PC-3 (cell line): ENCODE results near the gene TPM4. TPM values are rescaled to one million over a fixed set of nuclear protein-coding genes. Genes with fewer than 3 reads are reported as not detected.

Experiments
- ATAC-seq: fragments of 200-7000 bp; cut with Tn5 transposase; 2 replicates; pipeline ENCODE4 v1.9.1; 2020; ENCODE audit warnings: mild to moderate bottlenecking, moderate library complexity
- BruUV-seq: library from RNA; stranded (reverse); fragments of 400-500 nt; replicated peaks from 2 replicates; lab custom pipeline; 2021; lab: Mats Ljungman, UMichigan
- CTCF ChIA-PET: fragments of 300-600 bp; sonication (Branson Sonifier 250); formaldehyde crosslinking; loops from one replicate; lab custom pipeline; 2022; ENCODE audit warnings: antibody characterized with exemption; lab: Charles Lee
- POLR2A ChIA-PET: fragments of 300-600 bp; sonication (Branson Sonifier 250); formaldehyde crosslinking; loops from one replicate; lab custom pipeline; 2022; ENCODE audit warnings: antibody characterized with exemption; ENCODE audit not compliant: unreplicated experiment; lab: Charles Lee
- DNase-seq: peaks from one replicate; pipeline ENCODE4 v3.0.0-alpha.2; 2015
- H2AFZ ChIP-seq: fragments of 300-600 bp; sonication (generic); 2 replicates; pipeline ENCODE4 v1.6.0; 2016; ENCODE audit warnings: antibody characterized with exemption, low read length
- H3F3A ChIP-seq: fragments of 300-600 bp; sonication (generic); one replicate; pipeline ENCODE4 v1.6.0; 2017; ENCODE audit warnings: antibody characterized with exemption, low read length, control low read depth, mild to moderate bottlenecking; ENCODE audit not compliant: unreplicated experiment
- H3K27ac ChIP-seq: fragments of 300-600 bp; sonication (generic); 2 replicates; pipeline ENCODE4 v1.5.1; 2016; ENCODE audit warnings: mild to moderate bottlenecking, low read length
- H3K27me3 ChIP-seq: fragments of 300-600 bp; sonication (generic); 2 replicates; pipeline ENCODE4 v1.6.1; 2016; ENCODE audit warnings: low read length, mixed read lengths
- H3K36me3 ChIP-seq: fragments of 300-600 bp; sonication (generic); 2 replicates; pipeline ENCODE4 v1.6.1; 2016; ENCODE audit warnings: low read depth, mixed run types, low read length, mixed read lengths
- H3K4me1 ChIP-seq: fragments of 300-600 bp; sonication (generic); 2 replicates; pipeline ENCODE4 v1.5.1; 2016; ENCODE audit warnings: low read length; ENCODE audit not compliant: insufficient read depth
- H3K4me2 ChIP-seq: fragments of 300-600 bp; sonication (generic); 2 replicates; pipeline ENCODE4 v1.6.0; 2016; ENCODE audit warnings: low read length
- H3K4me3 ChIP-seq: fragments of 300-600 bp; sonication (generic); 2 replicates; pipeline ENCODE4 v1.5.1; 2016; ENCODE audit warnings: mild to moderate bottlenecking, low read length, mixed read lengths
- H3K79me2 ChIP-seq: fragments of 300-600 bp; sonication (generic); 2 replicates; pipeline ENCODE4 v1.6.1; 2017; ENCODE audit warnings: low read length, mixed read lengths
- H3K9ac ChIP-seq: fragments of 300-600 bp; sonication (generic); 2 replicates; pipeline ENCODE4 v1.6.0; 2016; ENCODE audit warnings: mild to moderate bottlenecking, low read length
- H3K9me2 ChIP-seq: fragments of 300-600 bp; sonication (generic); replicated peaks from 2 replicates; pipeline ENCODE4 v1.6.1; 2016; ENCODE audit warnings: mixed run types, low read length, mixed read lengths
- H3K9me3 ChIP-seq: fragments of 300-600 bp; sonication (generic); 2 replicates; pipeline ENCODE4 v1.6.1; 2016; ENCODE audit warnings: low read length, mixed read lengths
- H4K20me1 ChIP-seq: fragments of 300-600 bp; sonication (generic); 2 replicates; pipeline ENCODE4 v1.6.1; 2016; ENCODE audit warnings: low read length, mixed read lengths
- EZH2 ChIP-seq: fragments of 300-600 bp; sonication (generic); IDR thresholded peaks from one replicate; pipeline ENCODE4 v1.6.1; 2017; ENCODE audit warnings: antibody characterized with exemption, mild to moderate bottlenecking, low read length; ENCODE audit not compliant: unreplicated experiment
- EZH2phosphoT487 ChIP-seq: fragments of 300-600 bp; sonication (generic); IDR thresholded peaks from 2 replicates; pipeline ENCODE4 v1.6.1; 2018; ENCODE audit warnings: mild to moderate bottlenecking, antibody characterized with exemption, low read length, borderline replicate concordance
- intact Hi-C: fragments of 100-400 bp; cut with micrococcal nuclease; formaldehyde crosslinking; loops from 2 replicates; pipeline ENCODE4 v1.9.0; 2023
- total RNA-seq: library from RNA; depleted of rRNA; stranded (reverse); fragments of >200 nt; gene quantifications from 2 replicates; pipeline ENCODE4 v1.2.3, GENCODE V29; 2014; rRNA removed
- TF ChIP-seq, protein P1 (sequence below): fragments of 300-600 bp; sonication (generic); conservative IDR thresholded peaks from 2 replicates; pipeline ENCODE4 v1.5.1; 2017; ENCODE audit warnings: antibody characterized with exemption, low read depth, mild to moderate bottlenecking, low read length

TPM4 gene
- total RNA-seq, 1 experiment from 2014 or later, result 135 TPM

DNA sequence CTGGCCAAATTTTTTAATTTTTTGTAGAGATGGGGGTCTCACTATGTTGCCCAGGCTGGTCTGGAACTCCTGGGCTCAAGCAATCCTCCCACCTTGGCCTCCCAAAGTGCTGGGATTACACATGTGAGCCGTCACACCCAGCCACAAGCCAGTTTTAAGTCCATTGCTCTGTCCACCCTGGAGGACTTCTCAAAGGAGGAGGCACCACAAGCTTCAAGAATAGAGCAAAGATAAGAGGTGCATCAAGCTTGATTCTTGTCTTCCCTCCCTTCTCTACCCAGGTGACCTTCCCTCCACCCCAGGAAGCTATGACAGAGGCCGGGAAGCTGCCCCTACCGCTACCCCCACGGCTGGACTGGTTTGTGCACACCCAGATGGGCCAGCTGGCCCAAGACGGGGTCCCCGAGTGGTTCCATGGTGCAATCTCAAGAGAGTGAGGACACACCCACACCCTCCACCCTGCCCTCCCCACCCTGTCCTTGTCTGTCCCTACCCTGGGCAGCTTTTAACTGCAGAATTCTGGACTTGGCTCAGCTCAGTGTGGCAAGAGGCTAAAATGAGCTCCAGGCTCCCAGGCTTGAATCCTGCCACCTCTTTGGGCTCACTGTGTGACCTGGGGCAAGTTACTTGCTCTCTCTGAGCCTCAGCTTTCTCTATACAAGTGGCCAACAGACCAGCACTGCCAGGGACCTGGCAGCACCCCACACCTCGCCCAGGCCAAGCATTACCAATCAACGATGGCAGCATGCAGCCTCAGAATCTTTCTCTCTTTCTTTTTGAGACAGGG is 72.3 kb downstream of the TPM4 start:
- ChIA-PET CTCF (no interaction called here), POLR2A (interaction anchor here (0.7 kb wide), 1 partner anchor 9 kb away, joined by 9 read pairs; no protein-coding TSS in a partner anchor)
- TF ChIP-seq EZH2phosphoT487, result no peak
- TF ChIP-seq, protein P1, sequence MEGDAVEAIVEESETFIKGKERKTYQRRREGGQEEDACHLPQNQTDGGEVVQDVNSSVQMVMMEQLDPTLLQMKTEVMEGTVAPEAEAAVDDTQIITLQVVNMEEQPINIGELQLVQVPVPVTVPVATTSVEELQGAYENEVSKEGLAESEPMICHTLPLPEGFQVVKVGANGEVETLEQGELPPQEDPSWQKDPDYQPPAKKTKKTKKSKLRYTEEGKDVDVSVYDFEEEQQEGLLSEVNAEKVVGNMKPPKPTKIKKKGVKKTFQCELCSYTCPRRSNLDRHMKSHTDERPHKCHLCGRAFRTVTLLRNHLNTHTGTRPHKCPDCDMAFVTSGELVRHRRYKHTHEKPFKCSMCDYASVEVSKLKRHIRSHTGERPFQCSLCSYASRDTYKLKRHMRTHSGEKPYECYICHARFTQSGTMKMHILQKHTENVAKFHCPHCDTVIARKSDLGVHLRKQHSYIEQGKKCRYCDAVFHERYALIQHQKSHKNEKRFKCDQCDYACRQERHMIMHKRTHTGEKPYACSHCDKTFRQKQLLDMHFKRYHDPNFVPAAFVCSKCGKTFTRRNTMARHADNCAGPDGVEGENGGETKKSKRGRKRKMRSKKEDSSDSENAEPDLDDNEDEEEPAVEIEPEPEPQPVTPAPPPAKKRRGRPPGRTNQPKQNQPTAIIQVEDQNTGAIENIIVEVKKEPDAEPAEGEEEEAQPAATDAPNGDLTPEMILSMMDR, result no peak
- no peak for TF ChIP-seq EZH2
- intact Hi-C loops, result no loop called here
- Histone ChIP-seq H3K9me2 (no peaks in the 10 kb centered on the region), H3K4me2 (no peak overlapping the region), H3K4me1 (peaks cover 6% of the 10 kb centered on the region), H3K9me3 (no peaks in the 10 kb centered on the region), H3F3A (no peaks in the 10 kb centered on the region), H3K27ac (no peak overlapping the region), H3K36me3 (peaks cover 3% of the 10 kb centered on the region; the same call in 1 of the 2 replicates), H3K9ac (no peak overlapping the region), H2AFZ (no peak overlapping the region), H3K4me3 (no peak overlapping the region), H4K20me1 (no peaks in the 10 kb centered on the region), H3K27me3 (no peaks in the 10 kb centered on the region), H3K79me2 (peaks cover 7% of the 10 kb centered on the region)
- BruUV-seq, result no TSS peak
- DNase-seq (no peak), ATAC-seq (no peak)

Other genes with a start within 250 kb of the TPM4 start
- not detected in 2 replicates for gene CYP4F2, start 178.4 kb upstream of the TPM4 start, total RNA-seq
- gene CYP4F11, start 142.0 kb upstream of the TPM4 start, total RNA-seq, result 0.06 and 0.11 TPM in 2 replicates
- gene OR10H4, start 127.5 kb upstream of the TPM4 start, total RNA-seq, result not detected in 2 replicates
- 65.7 and 94.5 TPM in 2 replicates for gene RAB8A, start 35.4 kb downstream of the TPM4 start, total RNA-seq
- 10.9 and 14.5 TPM in 2 replicates for gene HSH2D, start 67.2 kb downstream of the TPM4 start, total RNA-seq
- gene CIB3, start 97.0 kb downstream of the TPM4 start, total RNA-seq, result 0.58 TPM in 1 of 2 replicates, not detected in the other
- gene FAM32A, start 108.9 kb downstream of the TPM4 start, total RNA-seq, result 141 and 165 TPM in 2 replicates
- gene AP1M1, start 121.4 kb downstream of the TPM4 start, total RNA-seq, result 104 and 109 TPM in 2 replicates
- 4.8 and 6.6 TPM in 2 replicates for gene KLF2, start 248.3 kb downstream of the TPM4 start, total RNA-seq